Esophagus muscularis mucosa (tissue), 4 donors: ENCODE results near the gene KREMEN2. TPM values are rescaled to one million over a fixed set of nuclear protein-coding genes. Genes with fewer than 3 reads are reported as not detected.
"Not testable (repeated sequence)": the region's sequence is repeated elsewhere in the genome, so short reads cannot be mapped to it uniquely, and the experiment has no call there.

Experiments used
- DNase-seq: peaks from one replicate; pipeline ENCODE4 v3.0.0-alpha.2; 2017; ENCODE audit errors: extremely low spot score
- H3K27ac ChIP-seq, 4 donors: fragments of 200-600 bp; sonication (generic); replicated peaks in 1 of 4; 1 replicate in 3 of 4; 2 replicates in 1 of 4; pipeline ENCODE4 v1.5.1; 2016 to 2019; ENCODE audit warnings: mild to moderate bottlenecking in 1 of 4
- H3K27me3 ChIP-seq, 4 donors: fragments of 200-600 bp; sonication (generic); one replicate each; pipeline versions ENCODE4 v1.5.1 to v1.6.0; 2016 to 2019
- H3K36me3 ChIP-seq, 4 donors: fragments of 200-600 bp; sonication (generic); one replicate each; pipeline ENCODE4 v1.5.1; 2016 to 2019
- H3K4me1 ChIP-seq, 4 donors: fragments of 200-600 bp; sonication (generic); one replicate each; pipeline ENCODE4 v1.5.1; 2016 to 2019
- H3K4me3 ChIP-seq, 4 donors: fragments of 200-600 bp; sonication (generic); 1 replicate in 2 of 4; 2 replicates in 2 of 4; pipeline ENCODE4 v1.5.1; 2016 to 2019; ENCODE audit warnings: mild to moderate bottlenecking in 4 of 4, moderate library complexity in 1 of 4
- H3K9me3 ChIP-seq, 4 donors: fragments of 200-600 bp; sonication (generic); 1 replicate in 3 of 4; 2 replicates in 1 of 4; pipeline ENCODE4 v1.5.1; 2016 to 2019
- CTCF ChIP-seq, 3 experiments: fragments of 200-600 bp in 2 of 3; fragments of 450-650 bp in 1 of 3; sonication (generic) in 2 of 3; IDR thresholded peaks; one replicate each; pipeline ENCODE4 v1.5.1; 2017 to 2019; ENCODE audit warnings: antibody characterized with exemption in 3 of 3, mild to moderate bottlenecking in 2 of 3, moderate library complexity in 1 of 3
- EP300 ChIP-seq: sonication (generic); formaldehyde crosslinking; IDR thresholded peaks from one replicate; pipeline ENCODE4 v1.6.1; 2017; ENCODE audit warnings: antibody characterized with exemption
- POLR2A ChIP-seq: fragments of 450-650 bp; IDR thresholded peaks from one replicate; pipeline ENCODE4 v1.6.1; 2017; ENCODE audit warnings: antibody characterized with exemption, moderate library complexity, mild to moderate bottlenecking, low read depth
- POLR2AphosphoS5 ChIP-seq, 2 donors: sonication (generic); formaldehyde crosslinking; IDR thresholded peaks; one replicate each; pipeline ENCODE4 v1.6.1; 2017; ENCODE audit warnings: antibody characterized with exemption in 2 of 2
- WGBS: methylation state at CpG from one replicate; pipeline ENCODE4 v1.1.5; 2018; 5-methylcytosine and 5-hydroxymethylcytosine counted together
- intact Hi-C: fragments of 100-400 bp; cut with DNase I; formaldehyde crosslinking; loops from one replicate; pipeline ENCODE4 v1.15.1; 2023
- total RNA-seq, 4 donors: library from RNA; depleted of rRNA; stranded (reverse); fragments of >200 nt; gene quantifications; one replicate each; pipeline versions ENCODE4 v1.1.0 to v1.2.1, GENCODE V29; 2016

KREMEN2 gene
- total RNA-seq, 4 donors from 2014 or later = 0.13 TPM; not detected in 3

GRCh38 chr16:2928796-2929195 is 35.3 kb upstream of the KREMEN2 start:
- DNase-seq = no peak
- TF ChIP-seq POLR2AphosphoS5 (IDR thresholded peaks at IDR 0.05) (no peak), POLR2A (no peak), EP300 (no peak), CTCF (IDR thresholded peaks at IDR 0.05) (no peak)
- intact Hi-C loops = loop anchor here (10.0 kb wide), 1 partner anchor 154 kb away; the partner anchor contains the start of gene ELOB
- H3K27ac ChIP-seq = no peak overlapping the region
- no peak overlapping the region for H3K4me3 ChIP-seq
- H3K36me3 ChIP-seq = peaks cover 15 to 52% (median 49%) of the 10 kb centered on the region in 4 donors
- H3K9me3 ChIP-seq = no peaks in the 10 kb centered on the region
- 89% methylated on average over 7 of the region's 11 CpGs for WGBS
- no peaks in the 10 kb centered on the region for H3K27me3 ChIP-seq
- peaks cover 4 to 16% (median 10%) of the 10 kb centered on the region in 4 donors for H3K4me1 ChIP-seq

GRCh38 chr16:2929693-2930092 is 34.4 kb upstream of the KREMEN2 start:
- no peak for TF ChIP-seq EP300
- TF ChIP-seq POLR2AphosphoS5 (IDR thresholded peaks at IDR 0.05) = no peak
- no peak for TF ChIP-seq CTCF (IDR thresholded peaks at IDR 0.05)
- no peak for TF ChIP-seq POLR2A
- intact Hi-C loops = loop anchor here (10.0 kb wide), 1 partner anchor 155 kb away; the partner anchor contains the start of gene ELOB
- Histone ChIP-seq H3K9me3 (no peaks in the 10 kb centered on the region), H3K36me3 (peaks cover 22 to 61% (median 55%) of the 10 kb centered on the region in 4 donors), H3K4me3 (no peak overlapping the region), H3K4me1 (peaks cover 4 to 16% (median 10%) of the 10 kb centered on the region in 4 donors), H3K27ac (no peak overlapping the region), H3K27me3 (no peaks in the 10 kb centered on the region)
- WGBS = 92% methylated on average over 11 of the region's 14 CpGs
- no peak for DNase-seq

- Histone ChIP-seq H3K36me3 (peaks cover 22 to 66% (median 56%) of the 10 kb centered on the region in 4 donors), H3K4me1 (peaks cover 4 to 13% (median 10%) of the 10 kb centered on the region in 4 donors), H3K27me3 (no peaks in the 10 kb centered on the region), H3K27ac (no peak overlapping the region), H3K4me3 (no peak overlapping the region), H3K9me3 (no peaks in the 10 kb centered on the region)
- DNase-seq = no peak
- TF ChIP-seq CTCF (IDR thresholded peaks at IDR 0.05) (no peak), POLR2A (no peak), EP300 (no peak), POLR2AphosphoS5 (IDR thresholded peaks at IDR 0.05) (no peak)
- intact Hi-C loops = no loop called here
- 100% methylated on average over 2 of the region's 15 CpGs for WGBS
These were observed 33.8 kb upstream of the KREMEN2 start for GRCh38 chr16:2930236-2930635.

GRCh38 chr16:2931231-2931914 is 32.7 kb upstream of the KREMEN2 start:
- peaks cover 4 to 12% (median 10%) of the 10 kb centered on the region in 4 donors for H3K4me1 ChIP-seq
- intact Hi-C loops, H3K27me3 ChIP-seq, H3K27ac ChIP-seq, DNase-seq, H3K9me3 ChIP-seq, H3K4me3 ChIP-seq: not testable (repeated sequence)
- peaks cover 22 to 77% (median 67%) of the 10 kb centered on the region in 4 donors for H3K36me3 ChIP-seq
- WGBS = 89% methylated on average over 11 of the region's 13 CpGs

GRCh38 chr16:2933136-2933535 is 30.9 kb upstream of the KREMEN2 start:
- no peak overlapping the region for H3K4me3 ChIP-seq
- no peaks in the 10 kb centered on the region for H3K4me1 ChIP-seq
- no peaks in the 10 kb centered on the region for H3K27me3 ChIP-seq
- 94% methylated on average over 20 of the region's 30 CpGs for WGBS
- no peaks in the 10 kb centered on the region for H3K9me3 ChIP-seq
- H3K27ac ChIP-seq = no peak overlapping the region
- DNase-seq = no peak
- peaks cover 36 to 95% (median 85%) of the 10 kb centered on the region in 4 donors for H3K36me3 ChIP-seq
- no peak for TF ChIP-seq POLR2AphosphoS5 (IDR thresholded peaks at IDR 0.05)
- TF ChIP-seq CTCF (IDR thresholded peaks at IDR 0.05) = no peak
- no peak for TF ChIP-seq POLR2A
- TF ChIP-seq EP300 = no peak
- intact Hi-C loops = no loop called here
